Neural progenitor cell (in vitro differentiated cells): ENCODE data around the gene RSPH1. TPM values are rescaled to one million over a fixed set of nuclear protein-coding genes. Genes with fewer than 3 reads are reported as not detected.
A peak's percentile ranks its signal among the peaks of the same experiment; 100 is the strongest.

ENCODE experiments used
- DNase-seq: peaks from one replicate; pipeline ENCODE4 v3.0.0-alpha.2; 2016; ENCODE audit warnings: low spot score
- H2AFZ ChIP-seq: fragments of 200-600 bp; sonication (generic); replicated peaks from 2 replicates; pipeline ENCODE4 v1.6.1; 2016; ENCODE audit warnings: antibody characterized with exemption
- H3F3A ChIP-seq: fragments of 200-600 bp; sonication (generic); 2 replicates; pipeline ENCODE4 v1.6.1; 2016; ENCODE audit warnings: antibody characterized with exemption, low read depth
- H3K27ac ChIP-seq: fragments of 200-600 bp; sonication (generic); 2 replicates; pipeline ENCODE4 v1.5.1; 2016; ENCODE audit warnings: mild to moderate bottlenecking
- H3K27me3 ChIP-seq: fragments of 200-600 bp; sonication (generic); 2 replicates; pipeline ENCODE4 v1.6.1; 2016; ENCODE audit warnings: mild to moderate bottlenecking, moderate library complexity
- H3K36me3 ChIP-seq: fragments of 200-600 bp; sonication (generic); 2 replicates; pipeline ENCODE4 v1.5.1; 2016
- H3K4me1 ChIP-seq: fragments of 200-600 bp; sonication (generic); 2 replicates; pipeline ENCODE4 v1.6.1; 2016; ENCODE audit warnings: mixed run types
- H3K4me2 ChIP-seq: fragments of 200-600 bp; sonication (generic); 2 replicates; pipeline ENCODE4 v1.6.1; 2016
- H3K4me3 ChIP-seq: fragments of 200-600 bp; sonication (generic); 2 replicates; pipeline ENCODE4 v1.5.1; 2016
- H3K79me2 ChIP-seq: fragments of 200-600 bp; sonication (generic); 2 replicates; pipeline ENCODE4 v1.6.1; 2016; ENCODE audit warnings: low read depth
- H3K9ac ChIP-seq: fragments of 200-600 bp; sonication (generic); 2 replicates; pipeline ENCODE4 v1.6.1; 2016
- H3K9me3 ChIP-seq: fragments of 200-600 bp; sonication (generic); 2 replicates; pipeline ENCODE4 v1.5.1; 2016; ENCODE audit warnings: low read depth
- H4K20me1 ChIP-seq: fragments of 200-600 bp; sonication (generic); 2 replicates; pipeline ENCODE4 v1.6.1; 2016; ENCODE audit warnings: low read depth
- H3K27ac Mint-ChIP-seq: 3 replicates; pipeline ENCODE4 v1.8.0; 2021; ENCODE audit warnings: mixed read lengths
- H3K27me3 Mint-ChIP-seq: 2 replicates; pipeline ENCODE4 v1.8.0; 2022; ENCODE audit warnings: low read depth, mild to moderate bottlenecking, inconsistent platforms, moderate library complexity, mixed read lengths; ENCODE audit not compliant: insufficient read depth
- H3K36me3 Mint-ChIP-seq: 3 replicates; pipeline ENCODE4 v1.8.0; 2021; ENCODE audit warnings: mixed read lengths
- H3K4me1 Mint-ChIP-seq: 3 replicates; pipeline ENCODE4 v1.8.0; 2021; ENCODE audit warnings: mixed read lengths
- H3K4me3 Mint-ChIP-seq: 3 replicates; pipeline ENCODE4 v1.8.0; 2021; ENCODE audit warnings: mild to moderate bottlenecking, moderate library complexity, mixed read lengths
- H3K9me3 Mint-ChIP-seq: 3 replicates; pipeline ENCODE4 v1.8.0; 2020; ENCODE audit warnings: mixed read lengths
- EZH2 ChIP-seq: fragments of 200-600 bp; sonication (generic); IDR thresholded peaks from 2 replicates; pipeline ENCODE4 v1.6.1; 2017; ENCODE audit warnings: antibody characterized with exemption, mild to moderate bottlenecking, moderate library complexity
- EZH2phosphoT487 ChIP-seq: fragments of 200-600 bp; sonication (generic); IDR thresholded peaks from 2 replicates; pipeline ENCODE4 v1.6.1; 2017; ENCODE audit warnings: antibody characterized with exemption
- total RNA-seq: library from RNA; depleted of rRNA; stranded (reverse); fragments of >200 nt; gene quantifications from 2 replicates; pipeline ENCODE4 v1.2.3, GENCODE V29; 2015; ENCODE audit warnings: low replicate concordance
- TF ChIP-seq, protein P1 (sequence below): fragments of 200-600 bp; sonication (generic); IDR thresholded peaks from 2 replicates; pipeline ENCODE4 v1.5.1; 2017; ENCODE audit warnings: antibody characterized with exemption, mild to moderate bottlenecking

Gene RSPH1
- total RNA-seq, 1 donor from 2014 or later = 0.04 TPM

DNA sequence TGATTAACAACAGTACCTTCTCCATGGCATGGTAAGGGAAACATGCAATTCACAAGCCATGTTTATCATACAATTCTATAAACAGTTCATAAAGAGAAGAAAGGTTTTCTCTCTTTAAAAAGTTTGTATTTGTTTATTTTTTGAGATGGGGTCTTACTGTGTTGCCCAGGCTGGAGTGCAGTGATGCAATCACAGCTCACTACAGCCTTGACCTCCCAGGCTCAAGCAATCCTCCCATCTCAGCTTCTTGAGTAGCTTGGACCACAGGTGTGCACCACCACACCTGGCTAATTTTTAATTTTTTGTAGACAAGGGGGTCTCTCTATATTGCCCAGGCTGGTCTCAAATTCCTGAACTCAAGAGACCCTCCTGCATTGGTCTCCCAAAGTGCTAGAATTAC lies 45.6 kb upstream of the RSPH1 start:
- Histone ChIP-seq H3K4me3 (no peak overlapping the region), H3K36me3 (no peaks in the 10 kb centered on the region), H3K79me2 (no peaks in the 10 kb centered on the region), H3K27me3 (no peaks in the 10 kb centered on the region), H3K4me1 (no peaks in the 10 kb centered on the region), H4K20me1 (no peaks in the 10 kb centered on the region), H3K9me3 (no peaks in the 10 kb centered on the region), H2AFZ (no peak overlapping the region), H3F3A (no peaks in the 10 kb centered on the region), H3K9ac (no peak overlapping the region), H3K27ac (no peak overlapping the region), H3K4me2 (no peak overlapping the region)
- Mint-ChIP-seq H3K4me1 (peaks cover 11% of the 10 kb centered on the region), H3K27ac (no peak overlapping the region), H3K4me3 (no peak overlapping the region), H3K9me3 (no peaks in the 10 kb centered on the region), H3K27me3 (peaks cover 2% of the 10 kb centered on the region), H3K36me3 (no peaks in the 10 kb centered on the region)
- TF ChIP-seq, protein P1, sequence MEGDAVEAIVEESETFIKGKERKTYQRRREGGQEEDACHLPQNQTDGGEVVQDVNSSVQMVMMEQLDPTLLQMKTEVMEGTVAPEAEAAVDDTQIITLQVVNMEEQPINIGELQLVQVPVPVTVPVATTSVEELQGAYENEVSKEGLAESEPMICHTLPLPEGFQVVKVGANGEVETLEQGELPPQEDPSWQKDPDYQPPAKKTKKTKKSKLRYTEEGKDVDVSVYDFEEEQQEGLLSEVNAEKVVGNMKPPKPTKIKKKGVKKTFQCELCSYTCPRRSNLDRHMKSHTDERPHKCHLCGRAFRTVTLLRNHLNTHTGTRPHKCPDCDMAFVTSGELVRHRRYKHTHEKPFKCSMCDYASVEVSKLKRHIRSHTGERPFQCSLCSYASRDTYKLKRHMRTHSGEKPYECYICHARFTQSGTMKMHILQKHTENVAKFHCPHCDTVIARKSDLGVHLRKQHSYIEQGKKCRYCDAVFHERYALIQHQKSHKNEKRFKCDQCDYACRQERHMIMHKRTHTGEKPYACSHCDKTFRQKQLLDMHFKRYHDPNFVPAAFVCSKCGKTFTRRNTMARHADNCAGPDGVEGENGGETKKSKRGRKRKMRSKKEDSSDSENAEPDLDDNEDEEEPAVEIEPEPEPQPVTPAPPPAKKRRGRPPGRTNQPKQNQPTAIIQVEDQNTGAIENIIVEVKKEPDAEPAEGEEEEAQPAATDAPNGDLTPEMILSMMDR = no peak
- TF ChIP-seq EZH2 = no peak
- TF ChIP-seq EZH2phosphoT487 = no peak
- DNase-seq = no peak

DNA sequence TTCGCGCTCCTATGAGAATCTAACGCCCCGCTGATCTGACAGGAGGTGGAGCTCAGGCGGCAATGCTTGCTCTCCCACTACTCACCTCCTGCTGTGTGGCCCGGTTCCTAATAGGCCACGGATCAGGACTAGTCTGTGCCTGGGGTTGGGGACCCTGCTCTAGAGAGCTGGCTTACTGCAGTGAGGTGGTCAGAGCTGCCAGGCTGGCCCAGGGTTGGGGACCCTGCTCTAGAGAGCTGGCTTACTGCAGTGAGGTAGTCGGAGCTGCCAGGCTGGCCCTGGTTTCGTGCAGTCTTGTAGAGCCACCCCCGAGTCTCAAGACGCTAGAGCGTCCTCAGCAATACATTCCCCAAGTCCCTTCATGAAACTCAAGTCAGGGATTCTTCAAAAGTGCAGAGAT lies 45.1 kb upstream of the RSPH1 start:
- Mint-ChIP-seq H3K27ac (no peak overlapping the region), H3K4me1 (peaks cover 15% of the 10 kb centered on the region), H3K4me3 (no peak overlapping the region), H3K27me3 (peaks cover 2% of the 10 kb centered on the region), H3K36me3 (no peaks in the 10 kb centered on the region), H3K9me3 (no peaks in the 10 kb centered on the region)
- Histone ChIP-seq H3K27ac (no peak overlapping the region), H4K20me1 (no peaks in the 10 kb centered on the region), H3K79me2 (no peaks in the 10 kb centered on the region), H3K4me3 (no peak overlapping the region), H3K9ac (no peak overlapping the region), H3K4me2 (no peak overlapping the region), H2AFZ (no peak overlapping the region), H3K36me3 (no peaks in the 10 kb centered on the region), H3K4me1 (no peaks in the 10 kb centered on the region), H3K9me3 (no peaks in the 10 kb centered on the region), H3K27me3 (no peaks in the 10 kb centered on the region), H3F3A (no peaks in the 10 kb centered on the region)
- TF ChIP-seq EZH2phosphoT487 = no peak
- TF ChIP-seq EZH2 = no peak
- TF ChIP-seq, protein P1 = no peak
- no peak for DNase-seq

DNA sequence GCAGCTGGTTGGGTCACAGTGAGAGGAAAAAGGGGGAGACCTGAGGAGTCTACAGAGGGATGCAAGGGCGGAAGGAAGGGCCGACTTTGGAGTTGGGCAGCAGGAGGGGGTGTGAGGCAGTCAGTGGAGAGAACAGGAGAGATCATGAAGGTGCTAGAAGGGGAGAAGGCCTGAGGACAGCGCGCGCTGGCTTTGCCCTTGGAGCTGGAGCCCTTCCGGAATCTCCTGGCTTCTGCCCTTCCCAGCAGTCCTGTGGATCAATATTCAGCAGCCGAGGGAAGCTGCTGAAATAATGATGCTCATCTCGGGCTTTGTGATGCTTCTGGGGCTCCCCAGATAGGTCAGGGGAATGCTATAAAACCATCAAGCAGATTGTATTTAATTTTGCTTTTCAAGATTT lies 44.4 kb upstream of the RSPH1 start:
- no peaks in the 10 kb centered on the region for H3K9me3 Mint-ChIP-seq
- no peaks in the 10 kb centered on the region for H3K79me2 ChIP-seq
- H3K27ac Mint-ChIP-seq = no peak overlapping the region
- H3K27me3 Mint-ChIP-seq = peaks cover 4% of the 10 kb centered on the region
- no peaks in the 10 kb centered on the region for H4K20me1 ChIP-seq
- peaks cover 19% of the 10 kb centered on the region for H3K4me1 Mint-ChIP-seq
- H3K4me2 ChIP-seq = no peak overlapping the region
- no peaks in the 10 kb centered on the region for H3K27me3 ChIP-seq
- H3K4me3 ChIP-seq = no peak overlapping the region
- no peaks in the 10 kb centered on the region for H3K36me3 ChIP-seq
- no peak overlapping the region for H3K4me3 Mint-ChIP-seq
- TF ChIP-seq, protein P1 = no peak
- no peak for TF ChIP-seq EZH2
- TF ChIP-seq EZH2phosphoT487 = no peak
- H3K9me3 ChIP-seq = no peaks in the 10 kb centered on the region
- H3K4me1 ChIP-seq = no peaks in the 10 kb centered on the region
- no peak for DNase-seq
- H3K9ac ChIP-seq = no peak overlapping the region
- no peaks in the 10 kb centered on the region for H3K36me3 Mint-ChIP-seq
- no peak overlapping the region for H2AFZ ChIP-seq
- H3F3A ChIP-seq = no peaks in the 10 kb centered on the region
- no peak overlapping the region for H3K27ac ChIP-seq

DNA sequence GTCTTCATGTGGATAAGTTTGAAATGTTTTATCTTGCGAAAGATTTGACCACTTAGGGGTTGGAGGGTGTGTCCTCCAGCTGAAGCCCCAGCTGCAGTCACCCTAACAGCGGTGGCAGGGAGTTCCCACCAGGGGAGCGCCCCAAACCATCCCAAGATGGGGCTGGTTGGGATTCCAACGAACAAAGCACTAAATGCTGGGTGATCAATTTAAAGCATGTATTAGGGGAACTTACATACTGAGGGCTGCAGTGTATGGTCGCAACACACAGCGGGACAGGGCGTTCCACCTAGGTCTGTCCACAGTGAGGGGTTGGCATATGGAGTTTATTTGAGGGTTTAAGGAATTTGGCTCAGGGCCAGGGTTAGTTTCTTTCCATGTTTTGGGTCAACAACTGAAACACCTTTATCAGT lies 43.9 kb upstream of the RSPH1 start:
- H3F3A ChIP-seq = no peaks in the 10 kb centered on the region
- no peaks in the 10 kb centered on the region for H3K4me1 ChIP-seq
- Mint-ChIP-seq H3K4me1 (peaks cover 24% of the 10 kb centered on the region), H3K27me3 (peaks cover 4% of the 10 kb centered on the region), H3K9me3 (no peaks in the 10 kb centered on the region), H3K27ac (no peak overlapping the region), H3K36me3 (no peaks in the 10 kb centered on the region), H3K4me3 (no peak overlapping the region)
- H3K36me3 ChIP-seq = no peaks in the 10 kb centered on the region
- no peak overlapping the region for H2AFZ ChIP-seq
- H3K79me2 ChIP-seq = no peaks in the 10 kb centered on the region
- H3K4me2 ChIP-seq = no peak overlapping the region
- H3K9ac ChIP-seq = no peak overlapping the region
- TF ChIP-seq, protein P1 = peak; percentile 63
- TF ChIP-seq EZH2 (no peak), EZH2phosphoT487 (no peak)
- H3K27ac ChIP-seq = no peak overlapping the region
- H3K4me3 ChIP-seq = no peak overlapping the region
- no peaks in the 10 kb centered on the region for H3K9me3 ChIP-seq
- peak; percentile 64 for DNase-seq
- no peaks in the 10 kb centered on the region for H3K27me3 ChIP-seq
- H4K20me1 ChIP-seq = no peaks in the 10 kb centered on the region
